Measurements from ENCODE around the gene PITPNC1. TPM values are rescaled to one million over a fixed set of nuclear protein-coding genes. Genes with fewer than 3 reads are reported as not detected.

Gene PITPNC1
- total RNA-seq, 1 experiment from 2014 or later = 20.8 TPM

DNA sequence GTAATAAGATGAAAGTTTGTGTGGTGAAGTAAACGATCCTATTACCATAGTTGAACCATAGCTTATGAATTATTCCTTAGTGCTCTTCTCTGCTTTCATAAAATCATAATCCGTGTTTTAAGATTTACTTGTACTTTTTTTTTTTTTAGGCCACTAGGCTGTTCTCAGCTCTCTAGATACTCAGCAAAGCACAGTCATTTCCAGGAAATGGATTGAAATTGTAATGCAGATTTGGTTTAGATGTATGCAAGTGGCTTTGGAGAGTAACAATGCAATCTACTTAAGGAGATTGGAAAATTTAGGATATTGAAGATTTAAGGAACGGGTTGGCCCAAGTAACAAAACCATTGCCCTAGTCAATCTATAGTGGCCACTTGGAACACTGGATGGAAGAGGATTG, 125.1 kb downstream of the PITPNC1 start:
- no peak for TF ChIP-seq TCF7L2 (IDR thresholded peaks at IDR 0.05; ENCODE audit: low read depth, low read length)
- TF ChIP-seq, protein P1, sequence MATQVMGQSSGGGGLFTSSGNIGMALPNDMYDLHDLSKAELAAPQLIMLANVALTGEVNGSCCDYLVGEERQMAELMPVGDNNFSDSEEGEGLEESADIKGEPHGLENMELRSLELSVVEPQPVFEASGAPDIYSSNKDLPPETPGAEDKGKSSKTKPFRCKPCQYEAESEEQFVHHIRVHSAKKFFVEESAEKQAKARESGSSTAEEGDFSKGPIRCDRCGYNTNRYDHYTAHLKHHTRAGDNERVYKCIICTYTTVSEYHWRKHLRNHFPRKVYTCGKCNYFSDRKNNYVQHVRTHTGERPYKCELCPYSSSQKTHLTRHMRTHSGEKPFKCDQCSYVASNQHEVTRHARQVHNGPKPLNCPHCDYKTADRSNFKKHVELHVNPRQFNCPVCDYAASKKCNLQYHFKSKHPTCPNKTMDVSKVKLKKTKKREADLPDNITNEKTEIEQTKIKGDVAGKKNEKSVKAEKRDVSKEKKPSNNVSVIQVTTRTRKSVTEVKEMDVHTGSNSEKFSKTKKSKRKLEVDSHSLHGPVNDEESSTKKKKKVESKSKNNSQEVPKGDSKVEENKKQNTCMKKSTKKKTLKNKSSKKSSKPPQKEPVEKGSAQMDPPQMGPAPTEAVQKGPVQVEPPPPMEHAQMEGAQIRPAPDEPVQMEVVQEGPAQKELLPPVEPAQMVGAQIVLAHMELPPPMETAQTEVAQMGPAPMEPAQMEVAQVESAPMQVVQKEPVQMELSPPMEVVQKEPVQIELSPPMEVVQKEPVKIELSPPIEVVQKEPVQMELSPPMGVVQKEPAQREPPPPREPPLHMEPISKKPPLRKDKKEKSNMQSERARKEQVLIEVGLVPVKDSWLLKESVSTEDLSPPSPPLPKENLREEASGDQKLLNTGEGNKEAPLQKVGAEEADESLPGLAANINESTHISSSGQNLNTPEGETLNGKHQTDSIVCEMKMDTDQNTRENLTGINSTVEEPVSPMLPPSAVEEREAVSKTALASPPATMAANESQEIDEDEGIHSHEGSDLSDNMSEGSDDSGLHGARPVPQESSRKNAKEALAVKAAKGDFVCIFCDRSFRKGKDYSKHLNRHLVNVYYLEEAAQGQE (IDR thresholded peaks at IDR 0.05; ENCODE audit: insufficient read depth in 1 of 2, low read depth in 2 of 2, low read length in 1 of 2) = no peak
- TF ChIP-seq POLR2AphosphoS5 (IDR thresholded peaks at IDR 0.05; ENCODE audit: low read depth, low read length) = no peak
- TF ChIP-seq, protein P2, sequence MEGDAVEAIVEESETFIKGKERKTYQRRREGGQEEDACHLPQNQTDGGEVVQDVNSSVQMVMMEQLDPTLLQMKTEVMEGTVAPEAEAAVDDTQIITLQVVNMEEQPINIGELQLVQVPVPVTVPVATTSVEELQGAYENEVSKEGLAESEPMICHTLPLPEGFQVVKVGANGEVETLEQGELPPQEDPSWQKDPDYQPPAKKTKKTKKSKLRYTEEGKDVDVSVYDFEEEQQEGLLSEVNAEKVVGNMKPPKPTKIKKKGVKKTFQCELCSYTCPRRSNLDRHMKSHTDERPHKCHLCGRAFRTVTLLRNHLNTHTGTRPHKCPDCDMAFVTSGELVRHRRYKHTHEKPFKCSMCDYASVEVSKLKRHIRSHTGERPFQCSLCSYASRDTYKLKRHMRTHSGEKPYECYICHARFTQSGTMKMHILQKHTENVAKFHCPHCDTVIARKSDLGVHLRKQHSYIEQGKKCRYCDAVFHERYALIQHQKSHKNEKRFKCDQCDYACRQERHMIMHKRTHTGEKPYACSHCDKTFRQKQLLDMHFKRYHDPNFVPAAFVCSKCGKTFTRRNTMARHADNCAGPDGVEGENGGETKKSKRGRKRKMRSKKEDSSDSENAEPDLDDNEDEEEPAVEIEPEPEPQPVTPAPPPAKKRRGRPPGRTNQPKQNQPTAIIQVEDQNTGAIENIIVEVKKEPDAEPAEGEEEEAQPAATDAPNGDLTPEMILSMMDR (IDR thresholded peaks at IDR 0.05) = no peak
- no peak for TF ChIP-seq SIN3A (IDR thresholded peaks at IDR 0.05; ENCODE audit: borderline replicate concordance, insufficient read depth, low read depth, low read length)
- CTCF ChIA-PET = no interaction called here
- Histone ChIP-seq H3K27ac (ENCODE audit: low read length) (no peak overlapping the region), H3K9me3 (ENCODE audit: control insufficient read depth, insufficient read depth, low read depth, low read length) (peaks cover 5% of the 10 kb centered on the region; the same call in 1 of the 2 replicates), H3K4me3 (ENCODE audit: low read depth in 2 of 2, low read length in 2 of 2) (no peak overlapping the region), H3K36me3 (ENCODE audit: control insufficient read depth, insufficient read depth, low read length) (no peaks in the 10 kb centered on the region), H3K4me1 (ENCODE audit: control insufficient read depth, insufficient read depth, low read length) (peaks cover 9% of the 10 kb centered on the region; the same call in 1 of the 2 replicates), H3K27me3 (ENCODE audit: control insufficient read depth, insufficient read depth, low read length) (no peaks in the 10 kb centered on the region)
- POLR2A ChIA-PET = no interaction called here
- in situ Hi-C loops (cut with HindIII; ENCODE audit: low pct_unique_long_range_greater_than_20kb, low sequenced_read_pairs) = no loop called here
- intact Hi-C loops (cut with micrococcal nuclease; ENCODE audit: unreplicated experiment) = no loop called here
- BruUV-seq (replicated peaks) = no TSS peak
- ATAC-seq (no peak), DNase-seq (ENCODE audit: low read depth, low spot score) (no peak)

DNA sequence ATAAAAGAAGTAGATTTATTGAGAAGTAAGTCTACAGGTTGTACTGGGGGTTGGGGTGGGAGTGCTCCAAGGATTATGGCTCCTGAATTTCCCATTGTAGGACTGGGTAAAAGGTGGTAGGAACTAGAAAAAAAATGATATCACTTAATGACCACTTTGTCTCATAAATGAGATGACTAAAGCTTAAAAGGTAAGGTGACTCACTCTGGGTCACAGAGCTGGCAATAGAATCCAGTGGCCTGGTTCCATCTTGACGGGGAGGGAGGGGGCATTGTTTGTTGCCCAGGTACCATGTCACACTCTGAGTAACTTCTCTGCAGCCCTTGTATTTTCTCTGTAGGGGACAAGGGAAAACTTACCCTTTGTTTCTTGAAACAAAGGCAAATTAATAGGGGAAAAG, 126.1 kb downstream of the PITPNC1 start:
- in situ Hi-C loops (cut with HindIII; ENCODE audit: low pct_unique_long_range_greater_than_20kb, low sequenced_read_pairs) = no loop called here
- ATAC-seq = peak; percentile 92
- Histone ChIP-seq H3K4me3 (ENCODE audit: low read depth in 2 of 2, low read length in 2 of 2) (no peak overlapping the region), H3K27me3 (ENCODE audit: control insufficient read depth, insufficient read depth, low read length) (no peaks in the 10 kb centered on the region), H3K4me1 (ENCODE audit: control insufficient read depth, insufficient read depth, low read length) (peaks cover 9% of the 10 kb centered on the region; the same call in 1 of the 2 replicates), H3K9me3 (ENCODE audit: control insufficient read depth, insufficient read depth, low read depth, low read length) (peaks cover 8% of the 10 kb centered on the region; the same call in 1 of the 2 replicates), H3K36me3 (ENCODE audit: control insufficient read depth, insufficient read depth, low read length) (no peaks in the 10 kb centered on the region), H3K27ac (ENCODE audit: low read length) (no peak overlapping the region)
- DNase-seq (ENCODE audit: low read depth, low spot score) = peak; percentile 65
- intact Hi-C loops (cut with micrococcal nuclease; ENCODE audit: unreplicated experiment) = no loop called here
- no TSS peak for BruUV-seq (replicated peaks)
- TF ChIP-seq POLR2AphosphoS5 (IDR thresholded peaks at IDR 0.05; ENCODE audit: low read depth, low read length) = no peak
- TF ChIP-seq TCF7L2 (IDR thresholded peaks at IDR 0.05; ENCODE audit: low read depth, low read length) = no peak
- TF ChIP-seq, protein P2 (IDR thresholded peaks at IDR 0.05) = no peak
- TF ChIP-seq, protein P1 (IDR thresholded peaks at IDR 0.05; ENCODE audit: insufficient read depth in 1 of 2, low read depth in 2 of 2, low read length in 1 of 2) = no peak
- CTCF ChIA-PET = interaction anchor here (0.6 kb wide), 1 partner anchor 16 kb away, joined by 3 read pairs; no protein-coding TSS in a partner anchor
- POLR2A ChIA-PET = no interaction called here

All from Panc1 (cell line).